ENCODE data around the gene SARS2. TPM values are rescaled to one million over a fixed set of nuclear protein-coding genes. Genes with fewer than 3 reads are reported as not detected.
"Not testable (repeated sequence)": the region's sequence is repeated elsewhere in the genome, so short reads cannot be mapped to it uniquely, and the experiment has no call there.

Gene SARS2
- total RNA-seq, 1 donor from 2014 or later, result 26.3 TPM

DNA sequence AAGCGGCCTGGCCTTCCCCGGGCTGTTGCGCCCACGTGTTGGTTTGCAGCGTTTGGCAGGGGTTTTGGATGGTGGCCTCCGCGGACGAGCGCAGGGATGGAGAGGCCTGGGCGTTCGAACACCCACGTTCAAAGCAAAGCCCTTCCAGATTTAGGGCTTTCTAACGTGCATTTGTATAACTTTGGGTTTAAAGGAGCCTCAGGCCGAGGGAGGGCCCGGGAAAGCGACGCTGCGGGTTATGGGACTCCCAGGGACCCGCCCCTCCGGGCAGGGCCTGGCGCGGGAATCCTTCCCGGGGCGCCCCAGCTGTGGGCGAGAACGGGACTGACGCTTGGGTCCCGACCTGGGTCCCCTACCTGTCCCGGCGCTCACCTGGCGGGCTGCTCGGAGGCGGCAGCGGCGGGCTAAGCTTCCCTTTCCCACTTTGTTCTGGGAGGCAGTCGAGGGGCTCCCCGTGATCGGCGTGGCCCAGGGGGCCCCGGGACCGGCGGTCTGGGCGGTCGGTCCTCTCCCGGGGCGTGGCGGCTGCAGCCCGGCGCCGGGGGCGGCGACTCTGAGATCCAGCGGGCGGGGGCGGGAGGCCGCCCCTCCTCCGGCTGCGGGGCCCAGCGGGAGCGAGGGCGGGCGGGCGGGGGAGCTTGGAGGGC is 44.8 kb upstream of the SARS2 start, which contains the start of gene FBXO17:
FBXO17 (minus strand) TSS at position 529 of the 647 bp plus-strand sequence. CDS start 25,423 bp downstream, outside the sequence.
- no peak for DNase-seq (ENCODE audit: extremely low spot score in 2 of 2)
- intact Hi-C loops (cut with DNase I), result no loop called here
- Histone ChIP-seq H3K36me3 (no peaks in the 10 kb centered on the region), H3K4me1 (peaks cover 36% of the 10 kb centered on the region), H3K27me3 (no peaks in the 10 kb centered on the region), H3K9me3 (no peaks in the 10 kb centered on the region), H3K4me3 (peak within 1 kb of the TSS; percentile 52 to 64), H3K27ac (peak within 1 kb of the TSS; percentile 95)
- TF ChIP-seq POLR2AphosphoS5 (IDR thresholded peaks at IDR 0.05; ENCODE audit: insufficient read depth in 1 of 2, low read depth in 1 of 2), result peak in 1 of 2 donors; percentile 65
- TF ChIP-seq POLR2A (IDR thresholded peaks at IDR 0.05), result no peak
- TF ChIP-seq, protein P1, sequence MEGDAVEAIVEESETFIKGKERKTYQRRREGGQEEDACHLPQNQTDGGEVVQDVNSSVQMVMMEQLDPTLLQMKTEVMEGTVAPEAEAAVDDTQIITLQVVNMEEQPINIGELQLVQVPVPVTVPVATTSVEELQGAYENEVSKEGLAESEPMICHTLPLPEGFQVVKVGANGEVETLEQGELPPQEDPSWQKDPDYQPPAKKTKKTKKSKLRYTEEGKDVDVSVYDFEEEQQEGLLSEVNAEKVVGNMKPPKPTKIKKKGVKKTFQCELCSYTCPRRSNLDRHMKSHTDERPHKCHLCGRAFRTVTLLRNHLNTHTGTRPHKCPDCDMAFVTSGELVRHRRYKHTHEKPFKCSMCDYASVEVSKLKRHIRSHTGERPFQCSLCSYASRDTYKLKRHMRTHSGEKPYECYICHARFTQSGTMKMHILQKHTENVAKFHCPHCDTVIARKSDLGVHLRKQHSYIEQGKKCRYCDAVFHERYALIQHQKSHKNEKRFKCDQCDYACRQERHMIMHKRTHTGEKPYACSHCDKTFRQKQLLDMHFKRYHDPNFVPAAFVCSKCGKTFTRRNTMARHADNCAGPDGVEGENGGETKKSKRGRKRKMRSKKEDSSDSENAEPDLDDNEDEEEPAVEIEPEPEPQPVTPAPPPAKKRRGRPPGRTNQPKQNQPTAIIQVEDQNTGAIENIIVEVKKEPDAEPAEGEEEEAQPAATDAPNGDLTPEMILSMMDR (IDR thresholded peaks at IDR 0.05), result peak in 1 of 3 experiments; percentile 21

DNA sequence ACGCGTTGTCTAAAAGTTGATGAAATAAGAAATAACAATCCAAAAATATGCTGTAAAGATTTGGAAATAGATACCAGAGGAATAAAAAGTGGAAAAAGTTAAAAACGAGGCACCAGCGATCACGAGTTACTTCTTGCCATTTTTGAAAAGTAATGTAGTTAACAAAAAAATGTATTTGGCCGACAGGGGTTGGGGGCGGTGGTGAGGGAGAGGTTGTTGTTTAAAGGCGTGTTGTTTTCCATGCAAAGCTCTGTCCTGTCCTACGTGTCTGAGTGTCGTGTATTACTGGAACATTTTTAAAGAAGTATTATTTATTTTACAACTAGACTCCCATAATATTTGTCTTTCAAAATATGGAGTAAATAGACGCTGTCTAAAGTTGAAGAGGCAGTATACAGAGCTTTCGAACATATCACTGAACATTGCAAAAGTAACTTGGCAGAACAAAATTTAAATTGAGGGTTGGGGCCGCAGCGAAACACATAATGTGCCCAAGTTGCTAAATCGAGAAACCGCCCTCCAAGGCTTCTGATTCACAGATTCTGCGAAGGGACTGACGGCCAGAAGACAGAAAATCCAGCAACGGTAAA is 44.2 kb upstream of the SARS2 start:
- DNase-seq (ENCODE audit: extremely low spot score in 2 of 2), result no peak
- intact Hi-C loops (cut with DNase I), result no loop called here

DNA sequence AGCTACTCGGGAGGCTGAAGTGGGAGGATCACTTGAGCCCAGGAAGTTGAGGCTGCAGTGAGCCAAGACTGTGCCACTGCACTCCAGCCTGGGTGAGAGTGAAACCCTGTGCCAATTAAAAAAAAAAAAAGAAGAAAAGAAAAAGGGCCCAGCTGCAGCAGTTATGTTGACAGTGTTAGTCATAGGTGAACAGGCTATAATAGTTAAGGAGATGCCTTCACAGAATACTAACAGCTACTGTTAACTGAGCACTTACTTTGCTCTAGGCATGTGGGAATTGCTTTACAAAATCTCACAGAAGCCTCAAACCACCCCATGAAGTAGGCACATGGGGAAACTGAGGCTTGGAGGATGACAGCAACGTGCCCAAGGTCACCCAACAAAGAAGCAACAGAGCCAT is 41.1 kb upstream of the SARS2 start:
- Histone ChIP-seq H3K4me1 (peaks cover 36% of the 10 kb centered on the region), H3K27me3 (no peaks in the 10 kb centered on the region), H3K27ac (no peak overlapping the region), H3K36me3 (no peaks in the 10 kb centered on the region), H3K4me3 (no peak overlapping the region), H3K9me3 (no peaks in the 10 kb centered on the region)
- TF ChIP-seq POLR2A (IDR thresholded peaks at IDR 0.05) (no peak), POLR2AphosphoS5 (IDR thresholded peaks at IDR 0.05; ENCODE audit: insufficient read depth in 1 of 2, low read depth in 1 of 2) (no peak)
- TF ChIP-seq, protein P1 (IDR thresholded peaks at IDR 0.05), result no peak
- intact Hi-C loops (cut with DNase I), result no loop called here
- DNase-seq (ENCODE audit: extremely low spot score in 2 of 2), result no peak

More for the DNA sequence above, 44.2 kb upstream of the SARS2 start:
- H3K36me3 ChIP-seq, result no peaks in the 10 kb centered on the region
- peak overlapping the region; percentile 52 to 64 for H3K4me3 ChIP-seq
- H3K27me3 ChIP-seq, result no peaks in the 10 kb centered on the region
- H3K9me3 ChIP-seq, result no peaks in the 10 kb centered on the region
- TF ChIP-seq POLR2AphosphoS5 (IDR thresholded peaks at IDR 0.05; ENCODE audit: insufficient read depth in 1 of 2, low read depth in 1 of 2), result no peak
- TF ChIP-seq, protein P1 (IDR thresholded peaks at IDR 0.05), result no peak
- no peak for TF ChIP-seq POLR2A (IDR thresholded peaks at IDR 0.05)
- peak overlapping the region; percentile 95 for H3K27ac ChIP-seq
- peaks cover 36% of the 10 kb centered on the region for H3K4me1 ChIP-seq

DNA sequence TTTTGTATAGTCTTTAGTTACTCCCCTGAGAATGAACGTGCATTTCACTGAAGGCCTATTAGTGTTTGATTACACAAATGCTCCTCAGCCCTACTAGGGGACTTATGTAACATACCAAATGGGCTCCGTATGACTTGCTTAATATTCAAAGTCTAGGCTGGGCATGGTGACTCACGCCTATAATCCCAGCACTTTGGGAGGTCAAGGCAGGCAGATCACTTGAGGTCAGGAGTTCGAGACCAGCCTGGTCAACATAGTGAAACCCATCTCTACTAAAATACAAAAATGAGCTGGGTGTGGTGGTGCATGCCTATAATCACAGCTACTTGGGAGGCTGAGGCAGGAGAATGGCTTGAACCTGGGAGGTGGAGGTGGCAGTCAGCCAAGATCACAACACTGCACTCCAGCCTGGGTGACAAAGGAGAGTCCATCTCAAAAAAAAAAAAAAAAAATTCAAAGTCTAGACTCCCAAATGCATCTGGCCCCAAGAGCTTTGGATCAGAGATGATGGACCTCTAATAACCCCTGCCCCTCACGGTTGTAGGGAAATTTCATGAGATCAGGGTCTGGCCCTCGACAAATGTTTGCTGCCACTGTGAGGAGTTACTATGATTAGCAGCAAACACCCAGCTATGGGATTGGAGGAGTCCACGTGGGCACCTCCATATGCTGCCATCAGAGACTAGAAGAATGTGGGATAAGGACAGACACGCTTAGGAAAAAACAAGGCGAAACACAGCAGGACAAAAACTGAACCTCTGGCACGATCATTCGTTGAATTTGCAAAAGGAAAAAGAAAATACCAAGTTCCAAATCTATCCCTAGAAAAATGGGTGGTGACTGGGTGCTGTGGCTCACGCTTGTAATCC is 40.3 kb upstream of the SARS2 start:
- Histone ChIP-seq H3K9me3 (no peaks in the 10 kb centered on the region), H3K27me3 (no peaks in the 10 kb centered on the region), H3K4me3 (no peak overlapping the region), H3K4me1 (peaks cover 29% of the 10 kb centered on the region), H3K36me3 (no peaks in the 10 kb centered on the region), H3K27ac (no peak overlapping the region)
- intact Hi-C loops (cut with DNase I), result no loop called here
- TF ChIP-seq, protein P1 (IDR thresholded peaks at IDR 0.05), result no peak
- TF ChIP-seq POLR2A (IDR thresholded peaks at IDR 0.05), result no peak
- no peak for DNase-seq (ENCODE audit: extremely low spot score in 2 of 2)

DNA sequence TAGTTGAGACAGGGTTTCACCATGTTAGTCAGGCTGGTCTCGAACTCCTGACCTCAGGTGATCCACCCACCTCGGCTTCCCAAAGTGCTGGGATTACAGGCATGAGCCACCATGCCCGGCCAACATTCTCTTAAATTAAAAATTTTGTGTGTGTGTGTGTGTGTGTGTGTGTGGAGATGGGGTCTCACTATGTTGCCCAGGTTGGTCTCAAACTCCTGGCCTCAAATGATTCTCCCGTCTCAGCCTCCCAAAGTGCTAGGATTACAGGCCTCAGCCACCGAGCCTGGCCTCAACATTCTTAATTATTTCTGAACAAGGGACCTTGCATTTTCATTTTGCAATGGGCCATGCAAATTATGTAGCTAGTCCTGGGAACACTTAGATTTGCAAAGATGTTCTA is 35.6 kb upstream of the SARS2 start:
- H3K9me3 ChIP-seq; H3K4me1 ChIP-seq; H3K36me3 ChIP-seq; H3K27ac ChIP-seq; intact Hi-C loops (cut with DNase I); H3K27me3 ChIP-seq; H3K4me3 ChIP-seq; DNase-seq (ENCODE audit: extremely low spot score in 2 of 2): not testable (repeated sequence)

Measured in vagina (tissue), 2 donors.